ENCODE data around the gene THUMPD3.

DNA sequence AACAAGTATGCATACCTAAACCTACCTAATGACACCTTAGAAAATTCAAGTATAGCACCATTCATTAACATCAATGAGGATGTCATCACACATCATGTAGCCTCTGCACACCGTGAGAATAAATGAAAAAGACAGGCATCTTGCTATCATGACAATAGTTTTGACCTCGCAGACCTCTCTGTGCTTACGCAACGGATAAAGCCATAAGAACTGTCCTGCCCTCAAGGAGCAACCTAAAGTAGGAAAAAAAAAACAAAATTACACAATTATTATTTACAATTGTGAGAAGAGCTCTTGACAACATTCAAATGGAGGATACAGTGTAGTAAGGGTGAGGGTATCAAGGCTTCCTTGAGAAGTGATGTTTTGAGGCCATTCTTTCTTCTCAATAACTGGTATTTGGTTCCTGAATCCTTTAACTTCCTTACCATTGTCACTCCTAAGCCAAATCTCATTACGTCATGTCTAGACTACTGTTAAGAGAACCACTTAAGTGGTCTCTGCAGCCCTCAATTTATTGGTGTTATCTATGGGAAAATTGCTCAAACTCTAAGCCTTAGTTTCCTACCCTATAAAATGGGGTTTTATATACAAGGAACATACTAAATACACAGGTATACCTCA lies 27.5 kb downstream of the THUMPD3 start:
- TF ChIP-seq POLR2A (IDR thresholded peaks at IDR 0.05; ENCODE audit: low read length) (no peak), GATA1 (IDR thresholded peaks at IDR 0.05; ENCODE audit: low read depth, low read length) (no peak)

Measured in erythroblast (primary cell).